ENCODE results near the gene SSX4.
"Not testable (repeated sequence)": the region's sequence is repeated elsewhere in the genome, so short reads cannot be mapped to it uniquely, and the experiment has no call there.

GRCh38 chrX:48383239-48383638 lies at the start of gene SSX4:
- not testable (repeated sequence) for TF ChIP-seq CTCF (IDR thresholded peaks at IDR 0.05; ENCODE audit: insufficient read depth, low read length, poor library complexity, severe bottlenecking); EZH2phosphoT487 (conservative IDR thresholded peaks at IDR 0.05; ENCODE audit: low read length)
